ENCODE measurements around the gene CPNE2.

CPNE2 gene

DNA sequence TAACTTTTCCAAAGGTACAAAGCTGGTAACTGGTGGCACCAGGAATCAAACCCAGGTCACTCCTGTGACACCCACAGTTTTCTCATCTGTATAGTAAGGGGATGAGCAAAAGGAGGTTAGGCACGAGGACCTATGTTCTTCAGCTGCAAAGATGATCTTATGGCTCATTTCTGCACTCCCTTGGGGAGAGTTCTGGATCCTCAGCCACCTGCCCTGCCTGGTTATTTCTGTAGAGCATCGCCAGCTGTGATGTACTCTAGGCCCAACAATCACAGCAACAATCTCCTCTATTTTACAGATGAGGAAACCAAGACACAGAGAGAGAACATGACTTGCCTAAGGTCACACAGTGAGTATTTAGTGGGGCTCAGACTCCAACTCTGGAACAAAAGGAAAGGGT lies 5.4 kb upstream of the CPNE2 start:
- in situ Hi-C loops (cut with HindIII; ENCODE audit: low sequenced_read_pairs), result no loop called here
- TF ChIP-seq, protein P1, sequence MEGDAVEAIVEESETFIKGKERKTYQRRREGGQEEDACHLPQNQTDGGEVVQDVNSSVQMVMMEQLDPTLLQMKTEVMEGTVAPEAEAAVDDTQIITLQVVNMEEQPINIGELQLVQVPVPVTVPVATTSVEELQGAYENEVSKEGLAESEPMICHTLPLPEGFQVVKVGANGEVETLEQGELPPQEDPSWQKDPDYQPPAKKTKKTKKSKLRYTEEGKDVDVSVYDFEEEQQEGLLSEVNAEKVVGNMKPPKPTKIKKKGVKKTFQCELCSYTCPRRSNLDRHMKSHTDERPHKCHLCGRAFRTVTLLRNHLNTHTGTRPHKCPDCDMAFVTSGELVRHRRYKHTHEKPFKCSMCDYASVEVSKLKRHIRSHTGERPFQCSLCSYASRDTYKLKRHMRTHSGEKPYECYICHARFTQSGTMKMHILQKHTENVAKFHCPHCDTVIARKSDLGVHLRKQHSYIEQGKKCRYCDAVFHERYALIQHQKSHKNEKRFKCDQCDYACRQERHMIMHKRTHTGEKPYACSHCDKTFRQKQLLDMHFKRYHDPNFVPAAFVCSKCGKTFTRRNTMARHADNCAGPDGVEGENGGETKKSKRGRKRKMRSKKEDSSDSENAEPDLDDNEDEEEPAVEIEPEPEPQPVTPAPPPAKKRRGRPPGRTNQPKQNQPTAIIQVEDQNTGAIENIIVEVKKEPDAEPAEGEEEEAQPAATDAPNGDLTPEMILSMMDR (IDR thresholded peaks at IDR 0.05; ENCODE audit: low read depth, low read length), result no peak
- no peak for DNase-seq (ENCODE audit: low read depth, low spot score)
- no peak overlapping the region for H3K4me3 ChIP-seq (ENCODE audit: low read depth, low read length)

DNA sequence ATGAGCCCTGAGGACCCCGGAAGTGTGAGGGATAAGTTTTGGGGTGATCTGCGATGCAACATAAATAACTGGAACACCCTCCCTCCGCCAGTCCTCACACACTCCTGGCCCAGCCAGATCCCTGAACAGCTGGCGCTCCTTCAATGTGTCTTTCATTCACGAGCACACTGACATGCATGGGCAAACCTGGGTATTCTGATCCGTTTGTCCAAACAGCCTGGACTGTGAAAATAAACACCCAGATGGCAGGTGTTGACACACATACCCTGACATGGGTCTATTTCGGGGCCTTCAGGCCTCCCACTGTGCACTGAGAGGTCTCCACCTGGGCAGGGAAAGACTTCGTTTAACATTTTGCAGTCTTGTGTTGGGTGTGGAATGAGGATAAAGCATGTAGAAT lies 3.0 kb upstream of the CPNE2 start:
- TF ChIP-seq, protein P1 (IDR thresholded peaks at IDR 0.05; ENCODE audit: low read depth, low read length), result no peak
- in situ Hi-C loops (cut with HindIII; ENCODE audit: low sequenced_read_pairs), result no loop called here
- no peak for DNase-seq (ENCODE audit: low read depth, low spot score)
- no peak overlapping the region for H3K4me3 ChIP-seq (ENCODE audit: low read depth, low read length)

DNA sequence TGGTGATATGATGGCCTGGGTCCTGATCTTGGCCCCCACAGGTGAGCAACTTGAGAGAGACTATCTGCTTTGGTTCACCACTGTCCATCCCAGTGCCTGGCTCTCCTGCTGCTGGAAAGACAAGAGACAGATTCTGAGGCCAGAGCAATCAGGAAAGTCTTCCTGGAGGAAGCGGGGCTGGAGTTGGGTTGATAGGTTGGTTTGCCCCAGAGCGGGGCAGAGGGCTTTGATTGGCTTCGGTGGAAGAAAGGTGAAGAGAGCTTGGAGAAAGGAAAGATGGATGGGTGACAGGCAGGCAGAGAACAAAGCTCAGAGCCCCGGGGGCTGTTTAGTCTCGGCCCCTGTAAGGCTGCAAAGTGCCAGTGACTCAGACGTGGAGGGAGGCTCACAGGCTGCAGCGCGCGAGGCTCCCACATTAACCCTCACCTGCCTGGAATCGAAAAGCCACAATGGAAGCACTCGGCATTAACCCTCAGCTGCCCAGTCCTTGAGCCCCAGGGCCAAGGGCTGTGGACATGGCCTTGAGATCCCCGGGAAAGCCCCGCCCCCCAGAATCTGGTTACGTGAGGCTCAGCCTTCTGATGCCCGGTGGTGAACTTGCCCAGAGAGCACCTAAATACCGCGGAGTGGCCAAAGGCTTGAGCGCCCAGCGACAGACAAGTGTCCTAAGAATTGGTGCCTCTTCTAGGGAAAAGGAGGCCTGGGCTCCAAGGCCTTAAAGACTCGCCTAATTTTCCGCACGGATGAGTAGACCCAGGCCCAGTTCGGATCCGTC lies 996 bp upstream of the CPNE2 start:
- in situ Hi-C loops (cut with HindIII; ENCODE audit: low sequenced_read_pairs), result no loop called here
- TF ChIP-seq, protein P1 (IDR thresholded peaks at IDR 0.05; ENCODE audit: low read depth, low read length), result no peak
- H3K4me3 ChIP-seq (ENCODE audit: low read depth, low read length), result peak overlapping the region; percentile 58
- DNase-seq (ENCODE audit: low read depth, low spot score), result peak; percentile 50

DNA sequence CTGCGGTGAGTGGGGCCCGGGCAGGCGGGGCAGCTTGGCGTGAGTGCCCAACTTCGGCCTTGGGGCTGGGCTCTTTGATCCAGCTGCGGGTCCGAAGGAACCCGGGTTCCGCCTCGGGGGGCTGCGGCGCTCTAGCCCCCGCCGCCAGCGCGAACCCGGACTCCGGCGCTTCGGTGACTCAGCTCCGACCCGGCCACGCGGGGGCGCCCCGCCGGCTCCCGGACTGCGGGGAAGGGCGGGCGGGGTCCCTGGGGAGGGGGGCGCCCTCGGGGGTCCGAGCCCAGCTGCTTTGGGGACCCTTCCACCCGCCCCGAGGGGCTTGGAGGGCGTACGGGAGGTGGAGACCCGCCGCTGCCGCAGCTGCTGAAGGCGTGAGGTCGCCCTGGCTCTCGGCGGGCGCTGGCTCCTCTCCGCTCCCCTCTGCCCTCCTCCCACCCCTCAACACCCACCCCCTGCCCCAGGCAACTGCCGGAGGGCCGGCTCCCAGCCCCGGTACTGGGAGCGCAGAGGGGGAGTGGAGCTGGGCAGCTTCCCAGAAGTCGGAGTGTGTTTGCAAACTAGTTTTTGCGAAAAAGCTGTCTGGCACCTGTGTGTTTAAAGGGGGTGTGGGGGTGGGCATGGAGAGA lies 516 bp downstream of the CPNE2 start:
- H3K4me3 ChIP-seq (ENCODE audit: low read depth, low read length), result peak overlapping the region; percentile 58
- in situ Hi-C loops (cut with HindIII; ENCODE audit: low sequenced_read_pairs), result no loop called here
- no peak for DNase-seq (ENCODE audit: low read depth, low spot score)
- TF ChIP-seq, protein P1 (IDR thresholded peaks at IDR 0.05; ENCODE audit: low read depth, low read length), result peak; percentile 39

DNA sequence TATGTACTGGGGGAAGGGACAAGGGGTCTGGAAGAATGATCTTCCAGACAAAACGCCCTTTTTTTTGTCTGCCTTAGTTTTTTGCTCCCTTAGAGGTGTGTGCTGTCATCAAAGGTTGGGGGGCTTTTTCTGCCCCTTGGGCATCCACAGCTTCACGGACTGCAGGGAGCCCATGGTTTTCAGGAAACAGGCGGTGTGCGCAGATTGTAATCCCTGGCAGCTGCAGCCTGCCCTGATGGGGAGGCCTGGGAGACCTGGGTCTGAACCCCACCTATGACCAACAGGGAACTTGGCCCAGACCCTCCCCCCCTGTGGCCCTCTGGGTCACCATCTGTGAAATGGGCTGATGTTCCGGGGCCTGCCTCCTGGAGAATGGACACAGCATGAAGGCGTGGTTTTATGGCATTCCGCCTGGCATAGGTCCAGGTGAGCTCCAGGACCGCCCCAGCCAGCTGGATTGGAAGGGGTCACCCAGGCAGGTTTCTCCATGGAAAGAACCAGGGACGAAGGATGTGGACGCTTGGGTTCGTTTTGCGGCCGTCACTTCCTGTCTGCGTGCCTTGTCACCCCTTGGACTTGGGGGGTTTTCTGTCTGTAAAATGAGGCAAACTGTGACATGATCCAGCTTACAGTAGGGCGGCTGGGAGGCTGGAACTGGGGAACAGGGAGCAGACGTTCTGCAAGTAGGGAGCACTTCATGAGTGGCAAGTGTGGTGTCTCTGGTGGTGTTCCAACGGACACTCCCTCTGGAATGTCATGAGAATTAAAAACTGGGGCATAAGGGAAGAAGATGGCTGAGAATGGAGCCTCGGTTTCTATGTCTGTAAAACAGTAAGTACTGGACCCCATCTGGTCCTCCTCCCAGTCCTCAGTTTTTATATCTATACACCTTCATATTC lies 1.5 kb downstream of the CPNE2 start:
- in situ Hi-C loops (cut with HindIII; ENCODE audit: low sequenced_read_pairs), result no loop called here
- TF ChIP-seq, protein P1 (IDR thresholded peaks at IDR 0.05; ENCODE audit: low read depth, low read length), result no peak
- H3K4me3 ChIP-seq (ENCODE audit: low read depth, low read length), result peak overlapping the region; percentile 58
- no peak for DNase-seq (ENCODE audit: low read depth, low spot score)

DNA sequence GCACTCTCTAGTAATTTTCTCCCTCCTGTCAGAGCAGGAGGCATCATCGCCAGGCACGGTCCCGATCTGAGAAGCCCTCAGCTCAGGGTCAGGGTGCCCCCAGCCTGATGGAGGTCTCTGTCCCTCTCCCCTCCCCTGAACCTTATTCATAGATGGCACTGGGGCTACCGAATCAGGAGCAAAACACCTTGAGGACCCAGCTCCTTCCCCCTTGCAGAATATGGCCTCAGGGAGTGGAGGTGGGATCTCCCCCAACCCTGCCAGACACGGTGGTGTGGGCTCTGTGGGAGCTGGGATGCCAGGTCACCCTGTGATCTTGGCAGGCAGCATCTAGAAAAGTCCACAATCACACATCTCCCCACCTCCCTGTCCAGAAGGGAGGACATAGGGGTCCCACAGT lies 2.5 kb downstream of the CPNE2 start:
- DNase-seq (ENCODE audit: low read depth, low spot score), result no peak
- TF ChIP-seq, protein P1 (IDR thresholded peaks at IDR 0.05; ENCODE audit: low read depth, low read length), result no peak
- in situ Hi-C loops (cut with HindIII; ENCODE audit: low sequenced_read_pairs), result no loop called here
- no peak overlapping the region for H3K4me3 ChIP-seq (ENCODE audit: low read depth, low read length)
